Spleen (tissue), 7 donors: ENCODE results near the gene LRRC34.

ENCODE experiments used
- POLR2A ChIP-seq, 3 donors: fragments of 450-650 bp; IDR thresholded peaks; one replicate each; pipeline ENCODE4 v1.5.1; 2017; ENCODE audit warnings: antibody characterized with exemption in 3 of 3, mild to moderate bottlenecking in 1 of 3
- TF ChIP-seq, protein P1 (sequence below), 11 experiments: fragments of 200-600 bp in 7 of 11; fragments of 450-650 bp in 4 of 11; sonication (generic) in 4 of 11; IDR thresholded peaks in 8 of 11; conservative IDR thresholded peaks in 3 of 11; 1 replicate in 7 of 11; 2 replicates in 4 of 11; pipeline versions ENCODE4 v1.4.0 to v1.8.0; 2016 to 2021; ENCODE audit warnings: antibody characterized with exemption in 11 of 11, inconsistent platforms in 4 of 11, mild to moderate bottlenecking in 1 of 11
- donor health status: DM: no; HTN: no; CAD: no; lungs with moderate emphysema.
- donor health status: DM: no; HTN: no; CAD: no.
- donor health status: DM: no; HTN: no; CAD: no.

DNA sequence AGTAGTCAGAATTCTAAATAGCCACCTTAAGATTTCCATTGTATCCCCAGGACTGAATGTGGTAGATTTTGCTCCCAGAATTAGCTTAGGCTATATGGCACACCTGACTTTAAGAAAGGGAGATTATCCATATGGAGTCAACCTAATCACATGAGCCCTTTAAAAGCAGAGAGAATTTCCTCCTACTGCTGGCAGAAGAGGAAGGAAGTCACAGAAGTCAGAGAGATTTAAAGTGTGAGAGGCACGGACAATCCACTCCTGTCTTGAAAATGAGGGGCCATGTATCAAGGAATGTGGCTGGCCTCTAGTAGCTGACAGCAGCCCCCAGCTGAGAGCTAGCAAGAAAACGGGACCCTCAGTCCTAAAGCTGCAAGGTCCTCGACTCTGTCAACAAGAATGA, 30.3 kb upstream of the LRRC34 start:
- TF ChIP-seq, protein P1, sequence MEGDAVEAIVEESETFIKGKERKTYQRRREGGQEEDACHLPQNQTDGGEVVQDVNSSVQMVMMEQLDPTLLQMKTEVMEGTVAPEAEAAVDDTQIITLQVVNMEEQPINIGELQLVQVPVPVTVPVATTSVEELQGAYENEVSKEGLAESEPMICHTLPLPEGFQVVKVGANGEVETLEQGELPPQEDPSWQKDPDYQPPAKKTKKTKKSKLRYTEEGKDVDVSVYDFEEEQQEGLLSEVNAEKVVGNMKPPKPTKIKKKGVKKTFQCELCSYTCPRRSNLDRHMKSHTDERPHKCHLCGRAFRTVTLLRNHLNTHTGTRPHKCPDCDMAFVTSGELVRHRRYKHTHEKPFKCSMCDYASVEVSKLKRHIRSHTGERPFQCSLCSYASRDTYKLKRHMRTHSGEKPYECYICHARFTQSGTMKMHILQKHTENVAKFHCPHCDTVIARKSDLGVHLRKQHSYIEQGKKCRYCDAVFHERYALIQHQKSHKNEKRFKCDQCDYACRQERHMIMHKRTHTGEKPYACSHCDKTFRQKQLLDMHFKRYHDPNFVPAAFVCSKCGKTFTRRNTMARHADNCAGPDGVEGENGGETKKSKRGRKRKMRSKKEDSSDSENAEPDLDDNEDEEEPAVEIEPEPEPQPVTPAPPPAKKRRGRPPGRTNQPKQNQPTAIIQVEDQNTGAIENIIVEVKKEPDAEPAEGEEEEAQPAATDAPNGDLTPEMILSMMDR (IDR thresholded peaks at IDR 0.05 in 8 of 11, conservative IDR thresholded peaks at IDR 0.05 in 3 of 11): no peak
- TF ChIP-seq POLR2A (IDR thresholded peaks at IDR 0.05): no peak
